CD14-positive monocyte (primary cell): ENCODE results near the gene CEP20. TPM values are rescaled to one million over a fixed set of nuclear protein-coding genes. Genes with fewer than 3 reads are reported as not detected.
"Not testable (repeated sequence)": the region's sequence is repeated elsewhere in the genome, so short reads cannot be mapped to it uniquely, and the experiment has no call there.

Source experiments
- DNase-seq, 3 donors: peaks; one replicate each; pipeline ENCODE4 v3.0.0-alpha.2; 2011 to 2022
- H2AFZ ChIP-seq: 2 replicates; pipeline ENCODE4 v1.6.0; 2012; ENCODE audit warnings: mild to moderate bottlenecking, low read depth, low read length, inconsistent platforms; ENCODE audit not compliant: insufficient read depth, poor library complexity, severe bottlenecking
- H3K27ac ChIP-seq, 2 donors: 1 replicate in 1 of 2; 2 replicates in 1 of 2; pipeline ENCODE4 v1.5.1; 2012 to 2013; ENCODE audit warnings: low read length in 2 of 2, control low read depth in 1 of 2, inconsistent platforms in 1 of 2, low read depth in 1 of 2, mild to moderate bottlenecking in 1 of 2
- H3K27me3 ChIP-seq, 2 donors: one replicate each; pipeline versions ENCODE4 v1.6.0 to v1.6.1; 2011 to 2013; ENCODE audit warnings: low read length in 2 of 2; ENCODE audit not compliant: control insufficient read depth in 2 of 2, insufficient read depth in 2 of 2
- H3K36me3 ChIP-seq, 2 donors: replicated peaks in 1 of 2; 1 replicate in 1 of 2; 2 replicates in 1 of 2; pipeline versions ENCODE4 v1.5.1 to v1.6.1; 2012 to 2013; ENCODE audit warnings: low read length in 2 of 2, control low read depth in 1 of 2, inconsistent platforms in 1 of 2, mild to moderate bottlenecking in 1 of 2; ENCODE audit not compliant: insufficient read depth in 2 of 2, control insufficient read depth in 1 of 2
- H3K4me1 ChIP-seq, 2 donors: 1 replicate in 1 of 2; 2 replicates in 1 of 2; pipeline versions ENCODE4 v1.5.1 to v1.6.1; 2012 to 2013; ENCODE audit warnings: low read length in 2 of 2, control low read depth in 1 of 2, inconsistent platforms in 1 of 2, mild to moderate bottlenecking in 1 of 2, moderate library complexity in 1 of 2; ENCODE audit not compliant: insufficient read depth in 2 of 2, control insufficient read depth in 1 of 2
- H3K4me2 ChIP-seq: replicated peaks from 2 replicates; pipeline ENCODE3; 2012; ENCODE audit warnings: low read length, moderate library complexity, mild to moderate bottlenecking; ENCODE audit not compliant: poor library complexity, severe bottlenecking; ENCODE audit errors: extremely low read depth
- H3K4me3 ChIP-seq, 3 experiments: fragments of 200-600 bp in 1 of 3; sonication (generic) in 1 of 3; replicated peaks in 1 of 3; 1 replicate in 2 of 3; 2 replicates in 1 of 3; pipeline ENCODE4 v1.5.1; 2011 to 2013; ENCODE audit warnings: low read length in 3 of 3, mild to moderate bottlenecking in 3 of 3, control low read depth in 2 of 3, low read depth in 2 of 3, inconsistent platforms in 1 of 3, moderate library complexity in 1 of 3
- H3K79me2 ChIP-seq: 2 replicates; pipeline ENCODE4 v1.6.0; 2012; ENCODE audit warnings: mild to moderate bottlenecking, control low read depth, inconsistent platforms, low read length, moderate library complexity; ENCODE audit not compliant: insufficient read depth
- H3K9ac ChIP-seq: 2 replicates; pipeline ENCODE4 v1.6.0; 2017; ENCODE audit warnings: low read length, mild to moderate bottlenecking; ENCODE audit not compliant: insufficient read depth, poor library complexity, severe bottlenecking
- H3K9me3 ChIP-seq, 2 donors: replicated peaks in 1 of 2; 1 replicate in 1 of 2; 2 replicates in 1 of 2; pipeline versions ENCODE4 v1.5.1 to v1.6.1; 2012 to 2013; ENCODE audit warnings: low read length in 2 of 2, control low read depth in 1 of 2; ENCODE audit not compliant: control insufficient read depth in 1 of 2, insufficient read depth in 1 of 2
- H4K20me1 ChIP-seq: 2 replicates; pipeline ENCODE4 v1.6.0; 2012; ENCODE audit warnings: mild to moderate bottlenecking, low read length, control low read depth, moderate library complexity; ENCODE audit not compliant: insufficient read depth
- H3K27ac Mint-ChIP-seq, 7 donors: one replicate each; pipeline ENCODE4 v1.8.0; 2020; ENCODE audit warnings: mild to moderate bottlenecking in 7 of 7, mixed read lengths in 7 of 7, moderate library complexity in 6 of 7, inconsistent platforms in 2 of 7
- H3K27me3 Mint-ChIP-seq, 3 donors: one replicate each; pipeline ENCODE4 v1.8.0; 2021 to 2022; ENCODE audit warnings: low read depth in 3 of 3, mild to moderate bottlenecking in 3 of 3, mixed read lengths in 3 of 3, moderate library complexity in 3 of 3, inconsistent platforms in 1 of 3
- H3K36me3 Mint-ChIP-seq, 2 donors: one replicate each; pipeline ENCODE4 v1.8.0; 2020; ENCODE audit warnings: mixed read lengths in 2 of 2, inconsistent platforms in 1 of 2, mild to moderate bottlenecking in 1 of 2
- H3K4me1 Mint-ChIP-seq: one replicate; pipeline ENCODE4 v1.8.0; 2020; ENCODE audit warnings: mild to moderate bottlenecking, mixed read lengths
- H3K4me3 Mint-ChIP-seq, 2 donors: one replicate each; pipeline ENCODE4 v1.8.0; 2020; ENCODE audit warnings: mild to moderate bottlenecking in 2 of 2, mixed read lengths in 2 of 2, moderate library complexity in 1 of 2
- H3K9me3 Mint-ChIP-seq, 7 donors: one replicate each; pipeline ENCODE4 v1.8.0; 2020 to 2022; ENCODE audit warnings: mixed read lengths in 7 of 7, mild to moderate bottlenecking in 6 of 7, moderate library complexity in 6 of 7, inconsistent platforms in 2 of 7
- WGBS: methylation state at CpG from one replicate; pipeline ENCODE4 v1.1.5; 2013; ENCODE audit warnings: missing lambda C conversion rate; ENCODE audit not compliant: insufficient coverage; 5-methylcytosine and 5-hydroxymethylcytosine counted together
- intact Hi-C, 2 donors: fragments of 100-400 bp; cut with micrococcal nuclease; formaldehyde crosslinking; loops; one replicate each; pipeline versions ENCODE4 v1.15.0 to v1.15.1; 2023
- polyA plus RNA-seq, 3 donors: library from polyadenylated mRNA; depleted of rRNA in 1 of 3; unstranded in 2 of 3; stranded (reverse) in 1 of 3; fragments of 300-500 nt in 2 of 3; fragments of >200 nt in 1 of 3; fragmentation: Illumina TruSeq in 2 of 3; gene quantifications; 1 replicate in 2 of 3; 2 replicates in 1 of 3; pipeline ENCODE4 v1.2.3, GENCODE V29; 2012 to 2021
- TF ChIP-seq, protein P1 (sequence below): fragments of 200-600 bp; IDR thresholded peaks from one replicate; pipeline ENCODE4 v1.8.0; 2022; ENCODE audit warnings: antibody characterized with exemption, mild to moderate bottlenecking

The CEP20 gene
- polyA plus RNA-seq, 3 donors: 11.6 to 27.3 (median 24.7) TPM

DNA sequence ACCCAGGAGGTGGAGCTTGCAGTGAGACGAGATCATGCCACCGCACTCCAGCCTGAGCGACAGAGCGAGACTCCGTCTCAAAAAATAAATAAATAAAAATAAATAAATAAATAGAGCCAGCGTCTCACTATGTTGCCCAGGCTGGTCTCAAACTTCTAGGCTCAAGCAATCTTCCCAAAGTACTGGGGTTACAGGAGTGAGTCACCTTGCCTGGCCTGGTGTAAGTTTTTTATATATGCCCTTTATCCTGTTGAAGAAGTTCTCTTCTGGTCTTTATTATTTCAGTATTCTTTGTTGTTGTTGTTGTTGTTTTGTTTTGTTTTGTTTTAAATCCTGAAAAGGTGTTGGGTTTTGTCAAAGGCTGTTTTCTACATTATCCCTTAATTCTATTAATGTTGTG is 30.9 kb upstream of the CEP20 start:
- no peak overlapping the region for H3K4me2 ChIP-seq
- Mint-ChIP-seq H3K9me3 (peaks cover 0 to 7% (median 4%) of the 10 kb centered on the region in 7 donors), H3K27me3 (peaks cover 0 to 3% (median 0%) of the 10 kb centered on the region in 3 donors), H3K36me3 (no peaks in the 10 kb centered on the region), H3K27ac (no peak overlapping the region), H3K4me1 (peaks cover 2% of the 10 kb centered on the region), H3K4me3 (no peak overlapping the region)
- TF ChIP-seq, protein P1, sequence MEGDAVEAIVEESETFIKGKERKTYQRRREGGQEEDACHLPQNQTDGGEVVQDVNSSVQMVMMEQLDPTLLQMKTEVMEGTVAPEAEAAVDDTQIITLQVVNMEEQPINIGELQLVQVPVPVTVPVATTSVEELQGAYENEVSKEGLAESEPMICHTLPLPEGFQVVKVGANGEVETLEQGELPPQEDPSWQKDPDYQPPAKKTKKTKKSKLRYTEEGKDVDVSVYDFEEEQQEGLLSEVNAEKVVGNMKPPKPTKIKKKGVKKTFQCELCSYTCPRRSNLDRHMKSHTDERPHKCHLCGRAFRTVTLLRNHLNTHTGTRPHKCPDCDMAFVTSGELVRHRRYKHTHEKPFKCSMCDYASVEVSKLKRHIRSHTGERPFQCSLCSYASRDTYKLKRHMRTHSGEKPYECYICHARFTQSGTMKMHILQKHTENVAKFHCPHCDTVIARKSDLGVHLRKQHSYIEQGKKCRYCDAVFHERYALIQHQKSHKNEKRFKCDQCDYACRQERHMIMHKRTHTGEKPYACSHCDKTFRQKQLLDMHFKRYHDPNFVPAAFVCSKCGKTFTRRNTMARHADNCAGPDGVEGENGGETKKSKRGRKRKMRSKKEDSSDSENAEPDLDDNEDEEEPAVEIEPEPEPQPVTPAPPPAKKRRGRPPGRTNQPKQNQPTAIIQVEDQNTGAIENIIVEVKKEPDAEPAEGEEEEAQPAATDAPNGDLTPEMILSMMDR: no peak
- H3K36me3 ChIP-seq: no peaks in the 10 kb centered on the region
- intact Hi-C loops: no loop called here
- no peak overlapping the region for H3K4me3 ChIP-seq
- no CpG with 5 or more reads among the region's 6 CpGs for WGBS
- no peak overlapping the region for H3K9ac ChIP-seq
- H3K79me2 ChIP-seq: no peaks in the 10 kb centered on the region
- no peaks in the 10 kb centered on the region for H4K20me1 ChIP-seq
- no peak for DNase-seq
- no peaks in the 10 kb centered on the region for H3K9me3 ChIP-seq
- H2AFZ ChIP-seq: no peak overlapping the region
- no peak overlapping the region for H3K27ac ChIP-seq
- no peaks in the 10 kb centered on the region for H3K27me3 ChIP-seq
- no peaks in the 10 kb centered on the region for H3K4me1 ChIP-seq

DNA sequence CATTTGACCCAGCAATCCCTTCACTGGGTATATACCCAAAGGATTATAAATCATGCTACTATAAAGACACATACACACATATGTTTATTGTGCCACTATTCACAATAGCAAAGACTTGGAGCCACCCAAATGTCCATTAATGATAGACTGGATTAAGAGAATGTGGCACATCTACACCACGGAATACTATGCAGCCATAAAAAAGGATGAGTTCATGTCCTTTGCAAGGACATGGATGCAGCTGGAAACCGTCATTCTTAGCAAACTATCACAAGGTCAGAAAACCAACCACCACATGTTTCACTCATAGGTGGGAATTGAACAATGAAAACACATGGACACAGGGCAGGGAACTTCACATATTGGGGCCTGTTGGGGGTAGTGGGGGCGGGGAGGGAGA is 29.9 kb upstream of the CEP20 start:
- intact Hi-C loops, H3K27ac ChIP-seq, H3K9me3 Mint-ChIP-seq, H3K4me1 Mint-ChIP-seq, H3K79me2 ChIP-seq, H3K4me2 ChIP-seq, H3K9me3 ChIP-seq, H4K20me1 ChIP-seq, H3K4me1 ChIP-seq, H3K4me3 ChIP-seq, H3K9ac ChIP-seq, H3K36me3 ChIP-seq, H3K27ac Mint-ChIP-seq, H3K27me3 ChIP-seq, H3K4me3 Mint-ChIP-seq, H2AFZ ChIP-seq, H3K27me3 Mint-ChIP-seq, DNase-seq, H3K36me3 Mint-ChIP-seq: not testable (repeated sequence)
- 100% methylated on average over 1 of the region's 3 CpGs for WGBS
